Activated naive CD8-positive, alpha-beta T cell (primary cell): Measurements from ENCODE around the gene TMEM266.

Experiments
- H3K27ac Mint-ChIP-seq: one replicate; pipeline ENCODE4 v1.8.0; 2021; ENCODE audit warnings: mixed read lengths
- H3K27me3 Mint-ChIP-seq: one replicate; pipeline ENCODE4 v1.8.0; 2021; ENCODE audit warnings: mixed read lengths
- H3K36me3 Mint-ChIP-seq: one replicate; pipeline ENCODE4 v1.8.0; 2021; ENCODE audit warnings: mixed read lengths
- H3K4me1 Mint-ChIP-seq: one replicate; pipeline ENCODE4 v1.8.0; 2021; ENCODE audit warnings: low read depth, mixed read lengths
- H3K4me3 Mint-ChIP-seq: one replicate; pipeline ENCODE4 v1.8.0; 2021; ENCODE audit warnings: mild to moderate bottlenecking, mixed read lengths
- H3K9me3 Mint-ChIP-seq: one replicate; pipeline ENCODE4 v1.8.0; 2021; ENCODE audit warnings: low read depth, mixed read lengths

The TMEM266 gene

DNA sequence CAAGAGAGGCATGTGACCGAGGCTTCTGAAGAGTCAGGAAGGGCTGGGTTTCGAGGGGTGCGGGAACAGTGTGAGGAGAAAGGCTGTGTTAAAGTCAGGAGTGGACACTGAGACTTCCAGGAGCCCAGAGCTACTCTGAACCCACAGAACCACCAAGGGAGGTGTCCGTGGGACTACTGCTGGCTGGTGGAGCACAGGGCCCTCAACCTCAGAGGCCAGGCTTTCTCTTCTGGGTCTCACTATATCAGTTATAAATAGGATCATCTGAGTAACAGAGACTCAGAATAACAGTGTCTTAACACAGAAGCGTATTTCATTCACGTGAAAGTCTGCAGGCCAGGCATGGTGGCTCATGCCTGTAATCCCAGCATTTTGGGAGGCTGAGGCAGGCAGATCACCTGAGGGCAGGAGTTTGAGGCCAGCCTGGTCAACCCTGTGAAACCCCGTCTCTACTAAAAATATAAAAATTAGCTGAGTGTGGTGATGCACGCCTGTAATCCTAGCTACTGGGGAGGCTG lies 113.6 kb downstream of the TMEM266 start:
- H3K4me1 Mint-ChIP-seq = no peaks in the 10 kb centered on the region
- peaks cover 3% of the 10 kb centered on the region for H3K27me3 Mint-ChIP-seq
- H3K4me3 Mint-ChIP-seq = no peak overlapping the region
- no peaks in the 10 kb centered on the region for H3K9me3 Mint-ChIP-seq
- no peaks in the 10 kb centered on the region for H3K36me3 Mint-ChIP-seq
- no peak overlapping the region for H3K27ac Mint-ChIP-seq

DNA sequence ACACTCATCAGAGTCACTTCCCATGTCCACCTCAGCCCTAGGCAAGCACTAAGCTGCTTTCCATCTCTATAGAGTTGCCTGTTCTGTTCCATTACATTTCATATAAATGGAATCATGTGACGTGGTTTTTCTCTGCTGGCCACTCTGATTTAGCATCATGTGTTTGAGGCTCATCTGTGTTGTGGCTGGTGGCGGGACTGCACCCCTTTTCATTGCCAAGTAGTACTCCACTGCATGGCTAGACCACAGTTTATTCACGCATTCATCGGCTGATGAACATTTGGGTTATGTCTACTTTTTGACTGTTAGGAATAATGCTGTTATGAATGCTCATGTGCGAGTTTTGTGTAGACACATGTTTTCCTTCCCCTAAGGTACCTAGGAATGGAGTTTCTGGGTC lies 114.9 kb downstream of the TMEM266 start:
- Mint-ChIP-seq H3K4me1 (no peaks in the 10 kb centered on the region), H3K9me3 (no peaks in the 10 kb centered on the region), H3K27me3 (peaks cover 3% of the 10 kb centered on the region), H3K27ac (no peak overlapping the region), H3K36me3 (no peaks in the 10 kb centered on the region), H3K4me3 (no peak overlapping the region)

DNA sequence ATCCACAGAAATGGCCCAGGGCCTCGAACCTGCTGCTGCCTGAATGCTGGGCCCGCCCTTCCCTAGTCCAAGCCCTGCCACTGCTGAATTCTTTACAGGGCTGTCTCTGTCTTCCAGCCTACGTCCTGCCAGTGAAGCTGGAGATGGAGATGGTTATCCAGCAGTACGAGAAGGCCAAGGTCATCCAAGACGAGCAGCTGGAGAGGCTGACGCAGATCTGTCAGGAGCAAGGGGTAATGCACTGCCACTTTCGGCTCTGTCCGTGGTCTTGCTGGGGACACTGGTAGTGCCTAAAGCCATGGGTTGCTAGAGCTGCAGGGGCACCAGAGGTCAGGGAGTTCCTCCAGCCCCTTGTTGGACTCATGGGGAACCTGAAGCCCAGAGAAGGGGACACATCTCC lies 115.7 kb downstream of the TMEM266 start:
- Mint-ChIP-seq H3K36me3 (no peaks in the 10 kb centered on the region), H3K4me3 (no peak overlapping the region), H3K27ac (no peak overlapping the region), H3K27me3 (peaks cover 3% of the 10 kb centered on the region), H3K9me3 (no peaks in the 10 kb centered on the region), H3K4me1 (no peaks in the 10 kb centered on the region)

DNA sequence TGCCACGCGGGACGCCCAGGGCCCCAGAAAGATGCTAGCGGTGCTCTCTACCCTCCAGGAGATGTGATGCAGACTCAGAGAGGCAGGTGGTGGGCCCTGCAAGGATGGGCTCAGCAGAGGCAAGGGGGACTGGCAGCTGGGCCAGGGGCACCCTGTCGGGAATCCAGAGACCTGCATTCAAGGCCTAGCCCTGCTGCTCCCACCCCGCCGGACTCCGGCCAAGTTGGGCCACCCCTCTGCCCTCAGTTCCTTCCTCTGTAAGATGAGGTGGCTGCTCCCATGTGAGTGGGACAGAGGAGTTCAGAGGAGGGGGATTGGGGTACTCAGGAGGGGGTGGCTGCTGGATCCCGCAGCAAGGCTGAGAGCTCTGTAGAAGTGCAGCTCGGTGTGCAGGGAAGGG lies 116.3 kb downstream of the TMEM266 start:
- Mint-ChIP-seq H3K27ac (no peak overlapping the region), H3K4me1 (no peaks in the 10 kb centered on the region), H3K27me3 (peaks cover 6% of the 10 kb centered on the region), H3K4me3 (no peak overlapping the region), H3K36me3 (no peaks in the 10 kb centered on the region), H3K9me3 (no peaks in the 10 kb centered on the region)

DNA sequence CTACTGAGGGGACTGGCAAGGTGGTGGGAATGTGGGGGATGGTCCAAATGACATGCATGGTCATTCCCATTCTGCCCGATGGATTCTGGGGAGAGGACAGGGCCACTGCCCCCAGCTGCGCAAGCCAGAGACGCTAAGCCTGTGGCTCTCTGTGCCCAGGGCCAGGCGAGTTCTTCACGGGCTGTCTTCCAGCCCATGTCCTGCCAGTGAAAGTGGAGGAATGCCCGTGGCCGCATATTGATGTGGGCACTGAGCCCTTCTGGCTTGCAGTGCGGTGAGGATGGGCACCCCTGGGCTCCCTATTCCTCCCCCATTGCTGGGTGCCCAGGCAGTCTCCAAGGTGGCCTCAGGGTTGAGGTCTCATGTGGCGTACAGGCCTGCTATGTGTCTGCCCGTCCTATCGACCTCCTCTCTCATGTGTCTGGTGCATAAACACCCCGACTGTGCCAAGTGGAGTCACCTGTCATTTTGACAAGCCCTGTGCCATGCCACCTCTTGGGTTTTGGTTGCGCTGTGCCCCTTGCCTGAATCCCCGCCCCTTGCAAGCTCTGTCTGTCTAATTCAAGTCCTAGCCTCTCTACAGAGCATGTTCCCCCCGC lies 116.8 kb downstream of the TMEM266 start:
- Mint-ChIP-seq H3K4me1 (peaks cover 5% of the 10 kb centered on the region), H3K4me3 (no peak overlapping the region), H3K27me3 (peaks cover 10% of the 10 kb centered on the region), H3K36me3 (no peaks in the 10 kb centered on the region), H3K27ac (no peak overlapping the region), H3K9me3 (no peaks in the 10 kb centered on the region)

DNA sequence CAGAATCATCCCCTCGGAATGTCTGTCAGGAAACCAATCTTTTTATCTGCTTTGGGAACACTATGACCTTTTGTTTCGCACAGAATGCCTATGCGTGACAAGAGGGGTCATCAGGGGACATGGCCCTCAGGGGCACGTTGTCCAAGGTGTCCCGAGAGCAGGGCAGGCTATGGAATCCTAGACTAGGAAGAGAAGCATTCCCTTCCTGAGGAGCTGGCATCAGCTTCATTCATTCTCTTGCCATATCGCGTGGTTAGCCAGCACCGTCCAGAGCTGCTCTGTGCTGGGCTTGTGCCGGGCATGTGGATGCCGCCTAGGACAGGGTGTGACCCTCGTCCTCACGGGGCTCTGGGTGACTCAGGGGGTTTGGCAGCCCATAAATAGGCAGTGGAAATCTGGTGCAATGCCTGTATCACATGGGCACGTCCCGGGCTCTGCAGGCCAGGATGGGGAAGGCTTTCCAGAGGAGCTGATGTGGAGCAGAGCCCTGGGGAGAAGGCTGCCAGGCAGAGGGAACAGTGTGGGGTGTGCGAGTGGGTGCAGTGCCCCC lies 117.8 kb downstream of the TMEM266 start:
- Mint-ChIP-seq H3K9me3 (no peaks in the 10 kb centered on the region), H3K27ac (no peak overlapping the region), H3K27me3 (peaks cover 14% of the 10 kb centered on the region), H3K36me3 (no peaks in the 10 kb centered on the region), H3K4me3 (no peak overlapping the region), H3K4me1 (peaks cover 9% of the 10 kb centered on the region)

DNA sequence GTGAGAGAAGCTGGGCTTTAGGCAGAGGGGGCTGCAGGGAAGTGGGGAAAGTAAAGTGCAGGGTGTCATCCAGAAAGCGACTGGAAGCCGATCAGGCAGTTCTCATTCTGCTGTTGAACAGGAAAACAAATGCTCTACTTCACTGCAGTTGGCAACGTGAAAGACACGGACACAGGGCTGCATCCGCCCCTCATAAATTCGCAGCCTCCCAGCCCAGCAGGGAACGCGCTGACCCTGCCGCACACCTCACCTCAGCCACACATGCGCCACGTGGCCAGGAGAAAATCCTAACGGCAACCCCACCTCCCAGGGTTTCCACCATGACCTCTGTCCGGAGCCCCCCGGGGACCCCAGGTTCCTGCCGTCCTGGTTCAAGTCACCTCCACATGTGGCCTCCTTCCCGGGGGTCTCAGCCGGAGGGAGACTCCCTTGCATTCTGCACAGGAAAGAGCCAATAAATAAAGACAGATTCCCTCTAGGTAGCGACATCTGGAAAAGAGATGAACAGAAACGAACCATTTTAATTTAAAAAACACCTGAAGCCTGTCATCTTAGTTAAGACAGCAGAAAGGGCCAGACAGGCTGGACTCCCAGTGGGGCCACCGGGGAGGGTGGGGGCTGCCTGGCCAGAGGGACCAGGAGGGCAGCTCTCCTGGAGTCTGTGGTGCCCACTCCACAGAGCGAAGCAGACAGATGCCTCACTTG lies 118.7 kb downstream of the TMEM266 start:
- H3K4me1 Mint-ChIP-seq = peaks cover 9% of the 10 kb centered on the region

DNA sequence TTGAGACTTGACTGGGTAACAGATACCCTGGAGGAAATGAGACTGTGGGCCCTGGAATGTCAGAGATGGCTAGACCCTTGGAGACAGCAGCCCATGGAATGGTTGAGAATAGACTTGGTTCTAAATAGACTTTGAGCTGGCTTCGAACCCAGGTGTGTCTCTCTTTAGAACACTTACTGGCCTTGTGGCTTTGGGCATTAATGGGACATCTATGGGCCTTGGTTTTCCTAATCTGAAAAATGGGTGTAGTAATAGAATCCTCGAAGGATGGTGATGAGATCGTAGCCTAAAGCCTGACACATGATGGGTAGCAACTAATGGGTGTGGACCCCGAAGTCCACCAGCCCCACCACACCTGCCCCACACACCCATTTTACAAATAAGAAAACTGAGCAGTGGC lies 119.2 kb downstream of the TMEM266 start:
- no peaks in the 10 kb centered on the region for H3K36me3 Mint-ChIP-seq
- H3K4me1 Mint-ChIP-seq = peaks cover 9% of the 10 kb centered on the region
- H3K4me3 Mint-ChIP-seq = no peak overlapping the region
- H3K9me3 Mint-ChIP-seq = no peaks in the 10 kb centered on the region
- H3K27me3 Mint-ChIP-seq = peaks cover 14% of the 10 kb centered on the region
- H3K27ac Mint-ChIP-seq = no peak overlapping the region

More for the DNA sequence above, 118.7 kb downstream of the TMEM266 start:
- Mint-ChIP-seq H3K4me3 (no peak overlapping the region), H3K36me3 (no peaks in the 10 kb centered on the region), H3K9me3 (no peaks in the 10 kb centered on the region), H3K27me3 (peaks cover 14% of the 10 kb centered on the region), H3K27ac (no peak overlapping the region)

DNA sequence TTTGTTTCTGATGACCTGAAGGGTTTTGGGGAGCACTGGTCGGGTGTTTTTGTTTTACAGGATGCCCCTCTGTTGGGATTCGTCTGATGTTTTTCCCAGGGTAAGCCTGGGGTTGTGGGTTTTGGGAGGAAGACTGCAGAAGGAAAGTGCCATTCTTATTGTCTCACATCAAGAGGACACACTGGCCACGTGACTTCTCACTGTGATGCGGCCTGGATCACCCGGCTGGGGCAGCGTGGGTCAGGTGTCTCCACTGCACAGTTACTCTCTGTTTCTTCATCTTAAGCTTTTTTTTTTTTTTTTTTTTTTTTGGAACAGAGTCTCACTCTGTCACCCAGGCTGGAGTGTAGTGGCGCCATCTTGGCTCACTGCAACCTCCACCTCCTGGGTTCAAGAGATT lies 120.5 kb downstream of the TMEM266 start:
- Mint-ChIP-seq H3K4me3 (no peak overlapping the region), H3K4me1 (peaks cover 9% of the 10 kb centered on the region), H3K27ac (no peak overlapping the region), H3K9me3 (no peaks in the 10 kb centered on the region), H3K27me3 (peaks cover 16% of the 10 kb centered on the region), H3K36me3 (no peaks in the 10 kb centered on the region)

DNA sequence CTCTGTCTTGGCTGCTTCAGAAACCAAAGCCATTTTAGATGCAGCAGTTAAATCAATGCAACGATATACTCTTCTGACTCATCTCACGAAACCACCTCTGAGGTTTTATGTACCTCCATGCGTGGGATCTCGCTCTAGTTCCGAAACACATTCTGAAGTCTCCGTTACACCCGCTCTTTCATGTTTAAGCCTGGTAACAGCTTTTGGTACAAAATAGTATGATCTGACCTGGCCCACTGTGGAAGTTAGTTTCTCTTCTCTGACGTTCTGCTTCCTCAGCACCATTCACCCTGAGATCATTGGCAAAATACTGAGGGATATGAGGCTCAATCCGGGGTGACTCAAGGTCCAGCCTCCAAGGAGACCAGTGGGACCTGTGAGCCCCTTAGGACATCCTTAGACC lies 121.9 kb downstream of the TMEM266 start:
- Mint-ChIP-seq H3K27ac (no peak overlapping the region), H3K4me1 (peaks cover 9% of the 10 kb centered on the region), H3K27me3 (peaks cover 24% of the 10 kb centered on the region), H3K36me3 (no peaks in the 10 kb centered on the region), H3K9me3 (no peaks in the 10 kb centered on the region), H3K4me3 (no peak overlapping the region)

DNA sequence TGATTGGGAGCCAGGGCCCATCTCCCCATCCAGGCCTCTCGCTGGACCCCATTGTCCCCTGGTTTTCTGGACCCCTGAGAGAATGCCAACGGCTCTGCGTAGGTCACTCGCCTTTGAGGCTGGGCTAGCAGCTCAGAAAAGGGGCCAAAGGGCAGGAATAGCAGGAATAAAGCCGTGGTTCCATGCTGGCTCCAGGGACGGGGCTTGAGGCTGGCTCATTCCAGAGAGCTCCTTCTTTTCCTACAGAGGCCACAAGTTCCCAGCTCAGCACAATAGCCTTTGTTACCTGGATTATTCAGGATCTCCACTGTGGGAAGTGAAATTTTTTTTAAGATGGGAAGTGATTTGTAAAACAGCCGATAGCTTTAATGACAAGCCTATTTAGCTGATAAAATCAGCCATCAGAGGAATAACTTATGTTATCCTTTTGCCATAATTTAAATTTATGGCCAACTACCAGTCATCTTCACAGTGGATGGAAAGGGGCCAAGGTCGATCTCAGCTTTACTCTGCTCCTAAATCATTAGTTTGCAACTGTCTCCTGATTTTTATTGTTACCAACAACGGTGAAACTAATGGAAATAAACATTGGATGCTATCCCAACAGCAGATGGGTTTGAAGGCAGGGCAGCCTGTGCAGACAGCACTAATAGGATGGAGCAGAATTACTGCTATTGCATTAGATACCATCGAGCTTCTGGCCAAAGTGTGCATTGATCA lies 124.3 kb downstream of the TMEM266 start:
- Mint-ChIP-seq H3K27me3 (peaks cover 32% of the 10 kb centered on the region), H3K4me3 (no peak overlapping the region), H3K9me3 (no peaks in the 10 kb centered on the region), H3K27ac (no peak overlapping the region), H3K4me1 (peaks cover 9% of the 10 kb centered on the region), H3K36me3 (no peaks in the 10 kb centered on the region)

DNA sequence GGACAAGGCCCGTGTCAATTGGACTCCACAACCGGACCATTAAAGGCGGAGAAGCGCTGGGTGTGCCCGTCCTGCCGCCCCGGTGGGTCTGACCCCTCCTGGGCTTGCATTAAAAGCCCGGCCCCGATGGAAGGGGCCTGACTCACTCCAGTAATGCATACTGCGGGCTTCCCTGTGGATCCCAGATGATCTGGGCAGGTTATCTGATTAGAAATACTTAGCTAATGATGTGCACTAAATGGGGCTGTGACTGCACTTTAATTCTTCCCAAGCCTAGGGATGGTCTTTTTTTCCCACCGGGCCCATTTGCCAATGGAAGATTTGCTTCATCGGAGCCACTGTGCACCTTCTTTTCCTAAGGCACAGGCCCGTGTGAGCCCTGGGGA lies 124.9 kb downstream of the TMEM266 start:
- peaks cover 9% of the 10 kb centered on the region for H3K4me1 Mint-ChIP-seq
- no peak overlapping the region for H3K27ac Mint-ChIP-seq
- no peaks in the 10 kb centered on the region for H3K36me3 Mint-ChIP-seq
- H3K9me3 Mint-ChIP-seq = no peaks in the 10 kb centered on the region
- peaks cover 34% of the 10 kb centered on the region for H3K27me3 Mint-ChIP-seq
- H3K4me3 Mint-ChIP-seq = no peak overlapping the region

DNA sequence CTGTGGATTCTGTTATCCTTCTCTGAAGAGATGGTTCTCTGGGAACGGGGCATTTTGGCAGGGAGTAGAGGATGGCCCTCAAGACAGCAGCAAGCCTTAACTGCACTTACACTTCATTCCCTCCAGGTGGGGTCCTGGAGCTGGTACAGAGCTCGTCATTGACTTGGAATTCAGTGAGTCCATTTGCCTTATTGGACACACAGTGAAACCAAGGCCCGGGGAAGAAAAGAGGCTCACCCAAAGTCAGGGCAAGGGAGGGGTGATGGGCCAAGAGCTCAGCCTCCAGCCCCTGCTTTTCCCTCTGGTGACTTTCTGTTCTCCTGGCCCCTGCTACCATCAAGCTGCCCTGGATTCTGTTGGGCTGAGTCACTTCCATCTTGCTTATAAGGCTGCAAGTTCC lies 125.9 kb downstream of the TMEM266 start:
- Mint-ChIP-seq H3K4me3 (no peak overlapping the region), H3K27me3 (peaks cover 41% of the 10 kb centered on the region), H3K9me3 (no peaks in the 10 kb centered on the region), H3K4me1 (peaks cover 14% of the 10 kb centered on the region), H3K27ac (no peak overlapping the region), H3K36me3 (no peaks in the 10 kb centered on the region)

DNA sequence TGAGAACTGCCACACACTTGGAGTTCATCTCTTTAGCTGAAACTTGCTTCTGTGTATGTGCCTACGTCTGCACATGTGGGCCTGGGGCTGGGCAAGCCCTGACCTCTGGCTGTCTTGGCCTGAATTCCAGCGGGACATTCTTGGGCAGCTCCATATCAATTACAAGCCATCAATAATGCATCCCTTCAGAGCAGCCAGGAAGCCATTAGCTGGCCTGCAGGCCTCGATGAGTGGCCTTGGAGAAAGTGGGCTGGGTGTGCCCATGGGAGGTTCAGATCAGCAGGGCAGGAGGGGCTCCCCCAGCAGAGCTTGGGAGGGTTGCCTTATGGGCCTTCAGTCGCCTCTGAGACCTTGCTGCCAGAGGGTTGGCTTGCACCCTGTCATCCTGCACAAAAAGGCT lies 127.4 kb downstream of the TMEM266 start:
- no peaks in the 10 kb centered on the region for H3K36me3 Mint-ChIP-seq
- H3K27ac Mint-ChIP-seq = no peak overlapping the region
- peaks cover 10% of the 10 kb centered on the region for H3K4me1 Mint-ChIP-seq
- peaks cover 31% of the 10 kb centered on the region for H3K27me3 Mint-ChIP-seq
- no peaks in the 10 kb centered on the region for H3K9me3 Mint-ChIP-seq
- H3K4me3 Mint-ChIP-seq = no peak overlapping the region

DNA sequence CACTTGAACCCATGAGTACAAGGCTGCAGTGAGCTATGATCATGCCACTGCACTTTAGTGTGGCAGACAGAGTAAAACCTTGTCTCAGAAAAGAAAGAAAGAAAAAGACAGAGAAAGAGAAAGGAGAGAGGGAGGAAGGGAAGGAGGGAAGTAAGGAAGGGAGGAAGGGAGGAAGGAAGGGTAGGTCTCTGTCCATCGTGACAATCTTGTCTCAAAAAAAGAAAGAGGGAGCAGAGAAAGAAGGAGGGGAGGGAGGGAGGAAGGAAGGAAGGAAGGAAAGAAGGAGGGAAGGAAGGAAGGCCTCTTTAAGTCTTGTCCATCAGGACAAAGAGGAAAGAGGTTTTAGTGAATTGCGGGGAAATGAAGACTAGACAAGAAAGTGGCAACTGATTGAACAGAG lies 129.3 kb downstream of the TMEM266 start:
- H3K9me3 Mint-ChIP-seq = no peaks in the 10 kb centered on the region
- H3K36me3 Mint-ChIP-seq = no peaks in the 10 kb centered on the region
- no peak overlapping the region for H3K4me3 Mint-ChIP-seq
- H3K27me3 Mint-ChIP-seq = peaks cover 31% of the 10 kb centered on the region
- peaks cover 10% of the 10 kb centered on the region for H3K4me1 Mint-ChIP-seq
- no peak overlapping the region for H3K27ac Mint-ChIP-seq
